Sigmoid colon (tissue), 3 donors: ENCODE measurements around the gene ZNF543.

Experiments
- POLR2A ChIP-seq, 2 donors: fragments of 450-650 bp; IDR thresholded peaks; one replicate each; pipeline ENCODE4 v1.6.1; 2016; ENCODE audit warnings: antibody characterized with exemption in 2 of 2, mild to moderate bottlenecking in 2 of 2, moderate library complexity in 2 of 2
- TF ChIP-seq, protein P1 (sequence below), 4 experiments: fragments of 450-650 bp in 3 of 4; fragments of 200-600 bp in 1 of 4; IDR thresholded peaks; one replicate each; pipeline ENCODE4 v1.5.1; 2016 to 2019; ENCODE audit warnings: antibody characterized with exemption in 4 of 4, mild to moderate bottlenecking in 3 of 4, moderate library complexity in 2 of 4

GRCh38 chr19:57366776-57367175 is 46.5 kb downstream of the ZNF543 start:
- TF ChIP-seq, protein P1, sequence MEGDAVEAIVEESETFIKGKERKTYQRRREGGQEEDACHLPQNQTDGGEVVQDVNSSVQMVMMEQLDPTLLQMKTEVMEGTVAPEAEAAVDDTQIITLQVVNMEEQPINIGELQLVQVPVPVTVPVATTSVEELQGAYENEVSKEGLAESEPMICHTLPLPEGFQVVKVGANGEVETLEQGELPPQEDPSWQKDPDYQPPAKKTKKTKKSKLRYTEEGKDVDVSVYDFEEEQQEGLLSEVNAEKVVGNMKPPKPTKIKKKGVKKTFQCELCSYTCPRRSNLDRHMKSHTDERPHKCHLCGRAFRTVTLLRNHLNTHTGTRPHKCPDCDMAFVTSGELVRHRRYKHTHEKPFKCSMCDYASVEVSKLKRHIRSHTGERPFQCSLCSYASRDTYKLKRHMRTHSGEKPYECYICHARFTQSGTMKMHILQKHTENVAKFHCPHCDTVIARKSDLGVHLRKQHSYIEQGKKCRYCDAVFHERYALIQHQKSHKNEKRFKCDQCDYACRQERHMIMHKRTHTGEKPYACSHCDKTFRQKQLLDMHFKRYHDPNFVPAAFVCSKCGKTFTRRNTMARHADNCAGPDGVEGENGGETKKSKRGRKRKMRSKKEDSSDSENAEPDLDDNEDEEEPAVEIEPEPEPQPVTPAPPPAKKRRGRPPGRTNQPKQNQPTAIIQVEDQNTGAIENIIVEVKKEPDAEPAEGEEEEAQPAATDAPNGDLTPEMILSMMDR (IDR thresholded peaks at IDR 0.05) = no peak
- TF ChIP-seq POLR2A (IDR thresholded peaks at IDR 0.05) = no peak
